Osteoblast (primary cell): ENCODE data around the gene NAV2. TPM values are rescaled to one million over a fixed set of nuclear protein-coding genes. Genes with fewer than 3 reads are reported as not detected.

ENCODE experiments used
- DNase-seq: peaks from one replicate; pipeline ENCODE4 v3.0.0; 2011; ENCODE audit warnings: low spot score, mixed read lengths; ENCODE audit not compliant: insufficient read length; ENCODE audit errors: missing footprints
- H2AFZ ChIP-seq: 2 replicates; pipeline ENCODE4 v1.6.0; 2011; ENCODE audit warnings: mild to moderate bottlenecking, low read length
- H3K27ac ChIP-seq: 2 replicates; pipeline ENCODE4 v1.5.1; 2011; ENCODE audit warnings: mild to moderate bottlenecking, low read depth, low read length, moderate library complexity
- H3K27me3 ChIP-seq: 2 replicates; pipeline ENCODE4 v1.6.0; 2012; ENCODE audit warnings: mild to moderate bottlenecking, control low read depth, inconsistent platforms, low read length, moderate library complexity; ENCODE audit not compliant: insufficient read depth
- H3K36me3 ChIP-seq: 2 replicates; pipeline ENCODE4 v1.5.1; 2011; ENCODE audit warnings: mild to moderate bottlenecking, low read length, control low read depth, moderate library complexity; ENCODE audit not compliant: insufficient read depth
- H3K4me1 ChIP-seq: 2 replicates; pipeline ENCODE4 v1.5.1; 2011; ENCODE audit warnings: mild to moderate bottlenecking, low read length, control low read depth, moderate library complexity; ENCODE audit not compliant: insufficient read depth
- H3K4me2 ChIP-seq: 2 replicates; pipeline ENCODE4 v1.6.0; 2011; ENCODE audit warnings: mild to moderate bottlenecking, low read length; ENCODE audit not compliant: insufficient read depth
- H3K4me3 ChIP-seq: fragments of 200-600 bp; sonication (generic); 3 replicates; pipeline ENCODE4 v1.5.1; 2012; ENCODE audit warnings: mild to moderate bottlenecking, low read length, inconsistent platforms; ENCODE audit not compliant: insufficient read depth
- H3K79me2 ChIP-seq: 2 replicates; pipeline ENCODE4 v1.6.0; 2012; ENCODE audit warnings: mild to moderate bottlenecking, low read length, control low read depth, inconsistent platforms; ENCODE audit not compliant: insufficient read depth
- H3K9me3 ChIP-seq: 2 replicates; pipeline ENCODE4 v1.5.1; 2011; ENCODE audit warnings: low read depth, low read length, control low read depth
- H4K20me1 ChIP-seq: 2 replicates; pipeline ENCODE4 v1.6.0; 2012; ENCODE audit warnings: mild to moderate bottlenecking, low read length, control low read depth; ENCODE audit not compliant: insufficient read depth
- total RNA-seq: library from RNA; depleted of rRNA; stranded (reverse); fragments of >200 nt; gene quantifications from 2 replicates; pipeline ENCODE4 v1.2.3, GENCODE V29; 2012
- TF ChIP-seq, protein P1 (sequence below): IDR thresholded peaks from 2 replicates; pipeline ENCODE4 v1.5.1; 2011; ENCODE audit warnings: mild to moderate bottlenecking, low read depth, low read length, moderate library complexity; ENCODE audit errors: extremely low read depth

The NAV2 gene
- total RNA-seq, 1 donor = 8.7 TPM

DNA sequence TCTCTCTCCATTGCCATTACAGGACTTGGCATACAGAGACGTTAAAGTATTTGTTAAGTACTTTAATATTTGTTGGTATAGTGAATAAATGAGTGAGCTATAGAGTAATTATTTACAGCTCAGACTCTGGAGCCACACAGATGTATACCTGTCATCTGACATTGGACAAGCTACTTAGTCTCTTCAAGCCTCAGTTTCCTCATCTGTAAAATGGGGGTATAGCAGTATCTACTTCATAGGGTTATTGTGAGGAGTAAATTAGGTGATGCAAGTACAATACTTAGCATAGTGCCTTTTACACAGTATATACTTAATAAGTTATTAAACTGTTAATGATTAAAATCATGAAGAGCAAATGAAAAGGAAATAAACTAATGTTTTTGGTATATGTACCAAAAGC is 203.2 kb downstream of the NAV2 start:
- H3K4me2 ChIP-seq = no peak overlapping the region
- TF ChIP-seq, protein P1, sequence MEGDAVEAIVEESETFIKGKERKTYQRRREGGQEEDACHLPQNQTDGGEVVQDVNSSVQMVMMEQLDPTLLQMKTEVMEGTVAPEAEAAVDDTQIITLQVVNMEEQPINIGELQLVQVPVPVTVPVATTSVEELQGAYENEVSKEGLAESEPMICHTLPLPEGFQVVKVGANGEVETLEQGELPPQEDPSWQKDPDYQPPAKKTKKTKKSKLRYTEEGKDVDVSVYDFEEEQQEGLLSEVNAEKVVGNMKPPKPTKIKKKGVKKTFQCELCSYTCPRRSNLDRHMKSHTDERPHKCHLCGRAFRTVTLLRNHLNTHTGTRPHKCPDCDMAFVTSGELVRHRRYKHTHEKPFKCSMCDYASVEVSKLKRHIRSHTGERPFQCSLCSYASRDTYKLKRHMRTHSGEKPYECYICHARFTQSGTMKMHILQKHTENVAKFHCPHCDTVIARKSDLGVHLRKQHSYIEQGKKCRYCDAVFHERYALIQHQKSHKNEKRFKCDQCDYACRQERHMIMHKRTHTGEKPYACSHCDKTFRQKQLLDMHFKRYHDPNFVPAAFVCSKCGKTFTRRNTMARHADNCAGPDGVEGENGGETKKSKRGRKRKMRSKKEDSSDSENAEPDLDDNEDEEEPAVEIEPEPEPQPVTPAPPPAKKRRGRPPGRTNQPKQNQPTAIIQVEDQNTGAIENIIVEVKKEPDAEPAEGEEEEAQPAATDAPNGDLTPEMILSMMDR = no peak
- no peak overlapping the region for H3K4me3 ChIP-seq
- peak; percentile 26 for DNase-seq
- no peaks in the 10 kb centered on the region for H4K20me1 ChIP-seq
- H3K4me1 ChIP-seq = peaks cover 34% of the 10 kb centered on the region
- H3K79me2 ChIP-seq = peaks cover 17% of the 10 kb centered on the region
- H3K27ac ChIP-seq = no peak overlapping the region
- no peaks in the 10 kb centered on the region for H3K27me3 ChIP-seq
- no peaks in the 10 kb centered on the region for H3K36me3 ChIP-seq
- H2AFZ ChIP-seq = no peak overlapping the region
- no peaks in the 10 kb centered on the region for H3K9me3 ChIP-seq

DNA sequence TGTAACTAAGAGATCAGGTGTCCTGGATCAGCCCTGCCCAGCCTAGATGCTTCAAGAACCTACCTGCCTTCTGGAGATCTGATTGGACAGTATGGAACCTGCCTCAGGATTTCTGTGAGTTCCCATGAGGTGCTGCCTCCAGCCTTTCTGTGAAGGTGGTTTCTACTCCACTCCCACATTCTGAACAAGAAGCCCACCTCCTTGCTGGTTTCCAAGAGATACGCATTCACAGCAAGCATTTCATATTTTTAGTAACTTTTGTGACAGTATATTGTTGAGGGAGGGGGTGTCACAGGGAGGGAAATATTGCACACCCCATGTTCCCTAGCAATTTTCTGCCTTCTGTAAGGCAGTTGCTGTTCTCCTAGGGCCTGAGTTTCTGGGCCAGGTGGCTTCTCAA is 204.4 kb downstream of the NAV2 start:
- DNase-seq = no peak
- H3K4me1 ChIP-seq = peaks cover 46% of the 10 kb centered on the region
- peaks cover 22% of the 10 kb centered on the region for H3K79me2 ChIP-seq
- peak overlapping the region; percentile 94 for H3K27ac ChIP-seq
- no peaks in the 10 kb centered on the region for H3K27me3 ChIP-seq
- H4K20me1 ChIP-seq = no peaks in the 10 kb centered on the region
- TF ChIP-seq, protein P1 = no peak
- H2AFZ ChIP-seq = no peak overlapping the region
- no peak overlapping the region for H3K4me3 ChIP-seq
- no peak overlapping the region for H3K4me2 ChIP-seq
- no peaks in the 10 kb centered on the region for H3K9me3 ChIP-seq
- H3K36me3 ChIP-seq = no peaks in the 10 kb centered on the region

DNA sequence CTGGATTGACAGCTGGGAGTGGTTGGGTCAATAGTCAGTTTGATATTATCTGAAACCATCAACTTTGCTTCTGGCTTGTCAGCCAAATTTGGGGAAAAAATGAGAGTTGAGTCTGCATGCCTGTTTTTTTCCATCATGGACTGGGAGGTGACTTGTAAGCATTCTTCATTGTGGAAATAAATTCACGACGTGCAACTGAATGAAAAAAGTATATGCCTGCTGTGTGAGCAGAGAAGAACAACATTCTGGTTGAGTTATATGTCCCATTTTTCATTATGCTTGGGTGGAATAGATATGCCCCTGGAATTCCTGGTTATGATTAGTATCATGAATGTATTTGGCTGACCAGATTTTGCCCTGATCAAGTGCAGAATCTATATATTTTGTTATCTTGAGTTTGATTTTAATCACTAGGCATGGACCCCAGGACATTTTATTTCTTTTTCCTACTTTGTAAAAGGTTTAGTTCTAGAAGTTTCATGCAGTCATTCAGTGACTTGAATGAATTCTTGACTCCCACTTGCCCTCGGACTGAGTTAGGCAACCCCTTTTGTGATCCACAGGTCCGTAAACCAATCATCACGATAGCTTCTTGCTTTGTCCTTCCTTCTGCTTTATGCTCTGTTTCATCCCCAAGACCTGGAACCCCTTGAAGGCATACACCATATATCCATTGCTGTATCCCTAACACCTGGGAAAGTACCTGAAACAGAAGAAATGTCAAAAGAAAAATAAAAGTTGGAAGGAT is 205.8 kb downstream of the NAV2 start:
- peak; percentile 67 for DNase-seq
- Histone ChIP-seq H3K9me3 (no peaks in the 10 kb centered on the region), H3K36me3 (no peaks in the 10 kb centered on the region), H3K4me3 (peak overlapping the region; percentile 32), H3K79me2 (peaks cover 27% of the 10 kb centered on the region), H3K4me2 (peak overlapping the region; percentile 72), H2AFZ (peak overlapping the region; percentile 30), H4K20me1 (no peaks in the 10 kb centered on the region), H3K4me1 (peaks cover 56% of the 10 kb centered on the region), H3K27ac (peak overlapping the region; percentile 94), H3K27me3 (no peaks in the 10 kb centered on the region)
- TF ChIP-seq, protein P1 = no peak

DNA sequence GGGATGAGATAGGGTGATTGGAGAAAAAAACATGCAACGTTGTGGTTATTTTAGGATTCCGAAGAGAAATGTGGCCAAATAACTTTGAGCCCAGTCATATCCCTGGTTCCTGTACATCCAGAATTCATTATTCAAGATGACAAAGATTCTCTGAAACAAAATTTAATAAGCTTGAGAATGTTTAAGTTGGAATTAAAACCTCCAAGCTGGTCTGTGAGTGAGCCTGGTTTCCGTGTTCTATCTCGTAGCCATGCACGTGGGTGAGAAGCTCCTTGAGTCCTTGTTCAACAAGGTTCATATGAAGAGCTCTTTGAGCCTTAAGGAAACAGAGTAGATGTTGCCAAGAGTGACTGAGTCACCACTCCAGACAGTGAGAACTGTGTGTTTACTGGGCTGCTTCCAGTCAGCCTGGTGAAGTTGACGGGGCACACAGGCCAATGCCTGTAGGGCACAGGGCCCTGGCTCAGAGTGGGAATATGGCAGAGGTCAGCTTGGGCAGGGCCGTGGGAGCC is 206.5 kb downstream of the NAV2 start:
- H2AFZ ChIP-seq = peak overlapping the region; percentile 30
- peaks cover 27% of the 10 kb centered on the region for H3K79me2 ChIP-seq
- H3K36me3 ChIP-seq = no peaks in the 10 kb centered on the region
- H4K20me1 ChIP-seq = no peaks in the 10 kb centered on the region
- H3K27me3 ChIP-seq = no peaks in the 10 kb centered on the region
- peak; percentile 93 for DNase-seq
- H3K9me3 ChIP-seq = no peaks in the 10 kb centered on the region
- peak overlapping the region; percentile 72 for H3K4me2 ChIP-seq
- TF ChIP-seq, protein P1 = no peak
- peak overlapping the region; percentile 94 for H3K27ac ChIP-seq
- peaks cover 63% of the 10 kb centered on the region for H3K4me1 ChIP-seq
- peak overlapping the region; percentile 32 for H3K4me3 ChIP-seq
